Measurements from ENCODE around the gene BTBD10.

DNA sequence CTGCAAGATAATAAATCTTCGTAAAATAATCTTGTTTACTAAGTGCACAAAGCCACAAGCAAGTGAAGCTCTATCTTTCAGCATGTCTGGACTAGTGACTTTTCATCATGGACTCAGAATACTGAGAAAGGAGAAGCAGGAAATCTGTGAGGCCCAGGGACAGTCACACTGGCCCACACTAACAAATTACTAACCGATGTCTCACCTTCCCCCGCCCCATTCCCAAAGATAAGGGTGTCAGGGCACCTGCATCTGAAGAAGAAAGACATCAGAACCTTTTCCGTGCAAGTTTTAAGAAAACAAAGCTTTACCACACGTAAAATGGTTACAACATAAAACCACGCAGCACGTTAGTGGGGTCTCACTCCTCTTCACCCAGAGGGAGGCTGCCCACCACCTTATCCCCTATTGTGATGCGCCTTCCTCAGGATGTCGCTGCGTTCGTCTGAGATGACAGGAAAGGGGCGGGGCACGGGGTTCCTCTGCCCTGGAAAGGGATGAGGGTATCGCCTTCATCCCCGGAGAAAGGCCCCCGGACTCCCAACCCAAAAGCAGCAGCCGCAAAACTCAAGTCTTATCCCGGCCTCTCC, 616 bp downstream of the BTBD10 start:
- TF ChIP-seq EZH2 (IDR thresholded peaks at IDR 0.05; ENCODE audit: low read length, missing control alignments): no peak
- TF ChIP-seq, protein P1, sequence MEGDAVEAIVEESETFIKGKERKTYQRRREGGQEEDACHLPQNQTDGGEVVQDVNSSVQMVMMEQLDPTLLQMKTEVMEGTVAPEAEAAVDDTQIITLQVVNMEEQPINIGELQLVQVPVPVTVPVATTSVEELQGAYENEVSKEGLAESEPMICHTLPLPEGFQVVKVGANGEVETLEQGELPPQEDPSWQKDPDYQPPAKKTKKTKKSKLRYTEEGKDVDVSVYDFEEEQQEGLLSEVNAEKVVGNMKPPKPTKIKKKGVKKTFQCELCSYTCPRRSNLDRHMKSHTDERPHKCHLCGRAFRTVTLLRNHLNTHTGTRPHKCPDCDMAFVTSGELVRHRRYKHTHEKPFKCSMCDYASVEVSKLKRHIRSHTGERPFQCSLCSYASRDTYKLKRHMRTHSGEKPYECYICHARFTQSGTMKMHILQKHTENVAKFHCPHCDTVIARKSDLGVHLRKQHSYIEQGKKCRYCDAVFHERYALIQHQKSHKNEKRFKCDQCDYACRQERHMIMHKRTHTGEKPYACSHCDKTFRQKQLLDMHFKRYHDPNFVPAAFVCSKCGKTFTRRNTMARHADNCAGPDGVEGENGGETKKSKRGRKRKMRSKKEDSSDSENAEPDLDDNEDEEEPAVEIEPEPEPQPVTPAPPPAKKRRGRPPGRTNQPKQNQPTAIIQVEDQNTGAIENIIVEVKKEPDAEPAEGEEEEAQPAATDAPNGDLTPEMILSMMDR (conservative IDR thresholded peaks at IDR 0.05 in 1 of 2, IDR thresholded peaks at IDR 0.05 in 1 of 2; ENCODE audit: low read depth in 1 of 2, low read length in 2 of 2): no peak
